Upper lobe of right lung (tissue), 1 donor: ENCODE measurements around the gene OLFML1. TPM values are rescaled to one million over a fixed set of nuclear protein-coding genes. Genes with fewer than 3 reads are reported as not detected.

Experiments used
- ATAC-seq: fragments of 200-7000 bp; cut with Tn5 transposase; one replicate; pipeline ENCODE4 v1.9.1; 2020; ENCODE audit warnings: mild to moderate bottlenecking, moderate library complexity
- DNase-seq: peaks from one replicate; pipeline ENCODE4 v3.0.0-alpha.2; 2020
- H3K27ac ChIP-seq: fragments of 200-600 bp; one replicate; pipeline ENCODE4 v1.8.0; 2022
- H3K27me3 ChIP-seq: fragments of 200-600 bp; one replicate; pipeline ENCODE4 v1.8.0; 2022; ENCODE audit warnings: mild to moderate bottlenecking
- H3K36me3 ChIP-seq: fragments of 200-600 bp; one replicate; pipeline ENCODE4 v1.8.0; 2022
- H3K4me1 ChIP-seq: fragments of 200-600 bp; one replicate; pipeline ENCODE4 v1.8.0; 2022
- H3K4me3 ChIP-seq: fragments of 200-600 bp; one replicate; pipeline ENCODE4 v1.8.0; 2022; ENCODE audit warnings: mild to moderate bottlenecking
- H3K9me3 ChIP-seq: fragments of 200-600 bp; one replicate; pipeline ENCODE4 v1.8.0; 2022
- CTCF ChIP-seq: fragments of 200-600 bp; IDR thresholded peaks from one replicate; pipeline ENCODE4 v1.8.0; 2022; ENCODE audit warnings: antibody characterized with exemption
- intact Hi-C: fragments of 100-400 bp; cut with DNase I; formaldehyde crosslinking; loops from one replicate; pipeline ENCODE4 v1.11.0; 2022
- total RNA-seq: library from RNA; stranded (reverse); fragmentation: NEBNext Ultra II Directional; extraction: Animal tissue kit (Norgen Biotek cat#: 25700); gene quantifications from one replicate; pipeline ENCODE4 v1.2.1, GENCODE V29; 2021
- donor health status: DM: no; HTN: yes; CAD: no; lungs with severe emphysema.

OLFML1 gene
- total RNA-seq, 1 donor from 2014 or later = 30.6 TPM

DNA sequence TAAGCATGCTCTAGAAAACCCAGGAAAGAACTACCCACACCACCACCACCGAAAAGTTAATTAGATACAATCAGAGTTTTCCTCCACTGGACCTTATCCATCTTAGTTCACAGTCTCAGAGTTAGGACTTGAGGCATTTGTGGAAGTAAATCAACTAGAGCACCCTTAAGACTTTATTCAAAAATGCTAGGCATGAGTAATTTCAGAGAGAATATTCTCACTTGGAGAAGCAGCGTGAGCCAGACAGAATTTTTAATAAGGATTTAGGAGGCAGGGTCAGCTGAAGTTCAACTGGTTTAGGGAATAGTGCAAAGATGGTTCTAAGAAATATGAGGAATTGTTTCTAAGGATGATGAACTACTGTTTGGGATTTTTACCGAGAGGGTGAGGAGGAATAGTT is 1.2 kb upstream of the OLFML1 start:
- no peak for TF ChIP-seq CTCF
- no peaks in the 10 kb centered on the region for H3K27me3 ChIP-seq
- no peak overlapping the region for H3K27ac ChIP-seq
- H3K4me1 ChIP-seq = peaks cover 6% of the 10 kb centered on the region
- intact Hi-C loops = no loop called here
- no peaks in the 10 kb centered on the region for H3K9me3 ChIP-seq
- no peak for ATAC-seq
- no peak overlapping the region for H3K4me3 ChIP-seq
- DNase-seq = no peak
- H3K36me3 ChIP-seq = no peaks in the 10 kb centered on the region

DNA sequence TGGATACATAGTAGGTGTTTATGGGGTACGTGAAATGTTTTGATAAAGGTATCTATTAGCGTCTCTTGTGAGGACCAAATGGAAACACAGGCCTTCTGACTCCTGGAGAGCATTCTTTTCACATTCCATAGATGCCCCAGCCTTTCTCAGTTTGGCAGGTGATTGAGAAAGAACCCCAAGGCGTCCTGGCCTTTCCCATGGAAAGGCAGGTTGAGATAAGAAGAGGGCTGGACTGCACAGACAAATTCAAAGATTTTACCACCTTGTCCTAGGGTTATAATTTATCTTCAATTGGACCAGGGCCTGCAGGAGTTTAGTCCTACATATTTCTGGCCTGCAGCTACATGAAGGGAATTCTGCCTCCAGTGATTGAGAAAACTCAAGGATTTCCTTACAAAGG is 661 bp upstream of the OLFML1 start:
- Histone ChIP-seq H3K36me3 (no peaks in the 10 kb centered on the region), H3K27ac (peak overlapping the region; percentile 40), H3K4me3 (peak overlapping the region; percentile 52), H3K9me3 (no peaks in the 10 kb centered on the region), H3K4me1 (peaks cover 9% of the 10 kb centered on the region), H3K27me3 (no peaks in the 10 kb centered on the region)
- ATAC-seq (peak; percentile 54), DNase-seq (no peak)
- intact Hi-C loops = no loop called here
- no peak for TF ChIP-seq CTCF

DNA sequence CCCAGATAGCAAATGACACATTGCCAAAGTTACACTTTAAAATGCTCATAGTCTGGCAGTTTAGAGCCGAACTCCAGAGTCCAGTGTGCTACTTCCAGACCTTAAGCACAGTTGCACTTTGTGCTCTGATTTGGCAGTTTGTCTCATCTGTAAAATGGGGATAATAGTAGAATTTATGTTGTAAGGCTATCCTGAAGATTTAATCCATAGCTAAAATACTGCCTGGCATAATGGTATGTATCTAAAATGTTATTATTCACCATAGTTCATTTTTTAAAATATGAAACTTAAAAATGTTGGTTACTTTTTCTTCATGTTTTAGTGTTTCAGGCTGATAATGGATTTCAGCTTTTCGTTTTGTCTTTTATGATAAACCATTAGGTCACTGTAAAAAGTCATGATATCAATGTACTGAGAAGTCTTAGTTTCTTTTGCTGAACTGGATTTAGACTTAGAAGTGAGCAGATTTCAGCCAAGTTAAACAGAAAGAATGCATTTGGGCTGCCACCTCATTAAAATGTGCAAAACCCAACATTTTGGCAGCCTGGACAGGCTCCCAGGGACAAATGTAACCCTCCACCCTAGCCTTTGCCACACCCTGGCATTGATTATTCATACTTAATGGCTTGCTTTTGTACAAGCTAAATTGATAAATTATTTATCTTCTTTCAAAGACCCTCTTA is 933 bp downstream of the OLFML1 start:
- no peak for TF ChIP-seq CTCF
- Histone ChIP-seq H3K4me3 (peak overlapping the region; percentile 52), H3K4me1 (peaks cover 5% of the 10 kb centered on the region), H3K36me3 (no peaks in the 10 kb centered on the region), H3K27ac (peak overlapping the region; percentile 40), H3K9me3 (no peaks in the 10 kb centered on the region), H3K27me3 (no peaks in the 10 kb centered on the region)
- DNase-seq = no peak
- no peak for ATAC-seq
- intact Hi-C loops = no loop called here

DNA sequence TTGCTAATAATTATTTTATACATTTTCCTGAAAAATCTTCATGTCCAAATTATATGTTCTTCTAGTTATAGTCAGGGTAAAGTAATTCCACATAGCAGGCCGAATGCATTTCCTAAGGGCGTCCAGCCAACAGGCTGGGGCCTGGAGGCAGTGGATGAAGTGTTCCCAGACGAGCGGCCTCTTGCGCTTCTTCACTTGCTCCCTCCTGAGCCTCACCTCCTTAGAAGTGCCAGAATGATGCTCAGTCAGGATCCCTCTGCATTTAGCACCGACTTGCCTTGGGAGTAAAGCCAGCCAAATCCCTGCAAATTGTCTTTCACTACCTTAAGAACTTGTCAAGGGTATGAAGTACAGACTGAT is 1.5 kb downstream of the OLFML1 start:
- Histone ChIP-seq H3K27me3 (no peaks in the 10 kb centered on the region), H3K36me3 (no peaks in the 10 kb centered on the region), H3K27ac (no peak overlapping the region), H3K4me1 (peaks cover 5% of the 10 kb centered on the region), H3K4me3 (peak overlapping the region; percentile 52), H3K9me3 (no peaks in the 10 kb centered on the region)
- no peak for ATAC-seq
- TF ChIP-seq CTCF = no peak
- no peak for DNase-seq
- intact Hi-C loops = no loop called here

DNA sequence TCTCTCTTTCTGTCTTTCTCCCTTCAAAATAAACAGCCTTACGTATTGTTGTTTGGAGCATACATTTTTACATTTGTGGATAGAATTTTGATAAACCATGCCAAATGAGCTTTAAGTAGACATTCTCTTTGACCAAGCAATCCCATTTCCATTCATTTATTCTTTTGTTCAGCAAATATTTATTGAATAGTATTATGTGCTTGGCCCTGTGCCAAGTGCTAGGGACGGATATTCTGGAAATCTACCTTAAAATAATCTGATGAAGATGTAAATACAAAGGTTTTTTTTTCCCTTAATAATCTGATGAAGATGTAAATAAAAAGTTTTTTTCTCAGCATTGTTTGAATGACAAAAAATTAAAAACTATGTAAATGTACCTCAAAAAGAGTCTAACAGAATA is 2.1 kb downstream of the OLFML1 start:
- H3K36me3 ChIP-seq = no peaks in the 10 kb centered on the region
- intact Hi-C loops = no loop called here
- no peak for DNase-seq
- peaks cover 5% of the 10 kb centered on the region for H3K4me1 ChIP-seq
- no peak for TF ChIP-seq CTCF
- ATAC-seq = no peak
- no peaks in the 10 kb centered on the region for H3K27me3 ChIP-seq
- peak overlapping the region; percentile 52 for H3K4me3 ChIP-seq
- H3K9me3 ChIP-seq = no peaks in the 10 kb centered on the region
- no peak overlapping the region for H3K27ac ChIP-seq

- Histone ChIP-seq H3K4me3 (no peak overlapping the region), H3K27ac (no peak overlapping the region), H3K9me3 (no peaks in the 10 kb centered on the region), H3K27me3 (no peaks in the 10 kb centered on the region), H3K4me1 (peaks cover 5% of the 10 kb centered on the region), H3K36me3 (no peaks in the 10 kb centered on the region)
- no peak for DNase-seq
- no peak for TF ChIP-seq CTCF
- no peak for ATAC-seq
- intact Hi-C loops = no loop called here
Observed at GRCh38 chr11:7488681-7489080, 3.4 kb downstream of the OLFML1 start.
